HG02678 (cell line): ENCODE data around the gene RNU11.
"Not testable (repeated sequence)": the region's sequence is repeated elsewhere in the genome, so short reads cannot be mapped to it uniquely, and the experiment has no call there.

Experiments
- ATAC-seq: cut with Tn5 transposase; IDR thresholded peaks from one replicate; pipeline ENCODE4 v1.9.1; 2021; ENCODE audit warnings: mild to moderate bottlenecking, moderate library complexity; ENCODE audit not compliant: unreplicated experiment

RNU11 gene

DNA sequence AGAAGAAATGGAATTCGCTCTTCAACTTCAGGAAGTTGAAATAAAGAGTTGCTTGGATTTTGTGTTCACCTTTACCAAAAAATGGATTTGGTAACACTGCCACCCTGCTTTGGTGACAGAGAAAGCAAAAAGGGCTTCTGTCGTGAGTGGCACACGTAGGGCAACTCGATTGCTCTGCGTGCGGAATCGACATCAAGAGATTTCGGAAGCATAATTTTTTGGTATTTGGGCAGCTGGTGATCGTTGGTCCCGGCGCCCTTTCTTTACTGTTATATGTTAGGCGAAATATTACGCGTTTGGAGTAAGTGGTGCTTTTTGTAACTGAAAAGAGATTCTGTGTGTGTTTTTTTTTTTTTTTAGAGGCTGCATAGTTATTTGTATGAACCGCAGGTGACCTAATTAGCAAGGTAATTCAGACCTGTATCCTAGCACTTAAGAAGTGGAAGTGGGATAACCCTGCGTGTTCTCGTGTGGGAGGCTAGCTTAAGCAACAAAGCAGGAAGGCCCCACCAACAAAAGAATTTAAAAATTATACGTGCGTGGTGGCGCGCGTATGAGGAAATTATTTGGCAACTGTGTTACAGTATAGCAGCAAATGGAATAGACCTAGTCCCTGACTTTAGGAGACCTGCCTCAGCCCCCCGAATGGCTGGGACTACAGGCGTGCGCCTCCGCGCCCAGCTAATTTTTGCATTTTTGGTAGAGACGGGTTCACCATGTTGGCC, at the start of gene RNU11:
RNU11 (plus strand) TSS at position 127 of the 725 bp plus-strand sequence.
- peak; percentile 61 for ATAC-seq

DNA sequence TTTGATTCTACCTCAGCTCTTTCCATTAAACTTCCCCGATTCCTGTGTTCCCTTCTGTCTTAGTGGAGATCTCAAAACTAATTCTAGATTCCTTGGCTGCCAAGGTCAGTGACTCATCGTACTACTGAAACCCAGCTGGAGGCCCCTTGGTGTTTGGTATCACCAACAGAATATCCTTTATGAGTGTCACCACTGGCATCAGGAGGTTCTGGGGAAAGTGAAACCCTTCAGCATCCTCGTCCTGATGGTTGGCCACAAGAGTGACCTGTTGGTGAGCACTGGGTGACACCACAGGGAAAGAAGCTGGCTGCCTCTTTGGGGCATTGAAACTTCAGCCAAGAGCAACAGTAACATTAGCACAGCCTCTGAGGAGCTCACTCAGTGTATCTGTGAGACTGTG, 46.7 kb upstream of the RNU11 start:
- ATAC-seq = no peak

DNA sequence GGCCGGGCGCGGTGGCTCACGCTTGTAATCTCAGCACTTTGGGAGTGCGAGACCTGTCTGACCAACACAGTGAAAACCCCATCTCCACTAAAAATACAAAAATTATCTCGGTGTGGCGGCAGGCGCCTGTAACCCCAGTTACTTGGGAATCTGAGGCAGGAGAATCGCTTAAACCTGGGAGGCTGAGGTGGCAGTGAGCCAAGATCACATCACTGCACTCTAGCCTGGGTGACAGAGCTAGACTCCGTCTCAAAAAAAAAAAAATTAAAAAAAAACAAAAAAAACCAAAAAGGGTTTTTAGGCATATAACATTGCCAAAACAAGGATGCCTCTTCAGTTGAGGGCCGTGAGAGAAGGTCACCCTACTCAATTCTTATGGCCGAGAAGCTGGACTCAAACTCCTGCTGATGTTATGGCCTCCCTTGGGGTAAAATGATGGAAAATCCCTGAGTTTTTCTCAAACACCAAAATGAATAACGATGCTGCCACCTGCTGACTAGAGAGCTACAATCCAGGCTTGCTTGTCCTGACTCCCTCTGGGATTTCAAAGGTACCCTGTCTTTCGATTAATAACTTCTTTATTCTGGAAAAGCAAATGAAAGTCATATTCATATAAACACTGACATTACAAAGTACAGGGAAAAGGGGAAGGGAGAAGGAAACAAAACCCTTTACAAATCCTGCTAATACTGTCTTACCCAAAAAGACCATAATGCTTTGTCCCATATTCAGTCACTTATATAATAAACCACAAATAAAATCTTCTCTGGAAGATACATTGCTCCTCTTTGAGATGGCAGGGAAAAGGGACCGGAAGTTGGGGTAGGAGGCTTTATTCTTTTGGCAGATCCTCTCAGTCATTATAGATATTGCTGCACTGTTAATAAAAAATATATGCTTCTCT, 45.6 kb upstream of the RNU11 start:
- ATAC-seq = no peak

DNA sequence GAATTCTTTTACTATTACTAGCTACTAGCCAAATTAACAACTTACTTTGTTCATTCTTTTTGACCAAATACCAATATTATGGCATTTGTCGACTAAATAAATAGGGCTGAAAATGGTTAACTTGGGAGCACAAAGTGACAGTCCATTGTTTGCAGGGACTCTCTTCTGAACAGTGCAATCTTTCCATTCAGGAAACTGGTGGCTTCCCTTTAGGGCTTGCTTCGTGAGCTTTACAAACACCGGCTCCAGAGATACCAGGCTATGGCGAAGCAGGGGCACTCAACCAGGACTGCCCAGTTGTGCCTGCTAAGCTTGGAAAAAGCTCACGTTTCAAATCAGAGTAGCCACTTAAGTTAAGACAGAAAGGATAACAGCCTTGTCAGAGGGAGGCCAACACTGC, 44.0 kb upstream of the RNU11 start:
- no peak for ATAC-seq

DNA sequence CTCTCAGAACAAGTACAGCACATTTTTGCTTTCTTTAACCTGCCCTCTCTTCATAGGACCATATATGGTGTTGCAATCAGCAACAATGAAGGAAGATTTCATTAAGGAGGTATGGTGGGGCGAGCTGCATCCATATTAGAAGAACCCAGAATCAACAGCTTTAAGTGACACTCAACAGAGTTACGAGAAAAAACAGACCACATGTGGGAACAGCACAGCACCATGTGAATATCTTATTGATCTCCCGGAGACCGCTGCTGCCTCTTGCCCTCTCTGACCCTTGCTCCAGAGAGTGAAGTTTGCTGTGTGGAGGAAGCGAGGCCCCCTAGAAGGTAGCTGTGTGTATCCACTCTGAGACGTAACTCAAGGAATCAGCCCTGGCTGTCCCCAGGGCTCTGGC, 43.4 kb upstream of the RNU11 start:
- ATAC-seq = no peak

DNA sequence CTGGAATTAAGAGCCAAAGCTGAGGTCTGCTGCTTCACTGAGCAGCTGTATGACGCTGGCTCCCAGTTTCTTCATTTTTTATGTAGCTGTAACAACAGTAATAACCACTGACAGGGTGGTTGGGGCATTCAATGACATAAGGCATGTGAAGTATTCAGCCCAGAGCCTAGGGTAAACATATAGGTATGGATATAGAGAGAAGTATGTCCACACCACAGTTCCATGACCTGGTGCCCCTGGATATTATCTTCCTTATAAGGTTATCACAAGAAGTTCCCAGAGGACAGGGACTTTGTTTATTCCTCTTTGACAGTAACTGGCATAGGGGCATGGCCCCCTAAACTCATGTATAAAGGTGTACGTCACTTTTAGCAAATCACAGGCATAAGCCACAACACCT, 41.6 kb upstream of the RNU11 start:
- no peak for ATAC-seq

DNA sequence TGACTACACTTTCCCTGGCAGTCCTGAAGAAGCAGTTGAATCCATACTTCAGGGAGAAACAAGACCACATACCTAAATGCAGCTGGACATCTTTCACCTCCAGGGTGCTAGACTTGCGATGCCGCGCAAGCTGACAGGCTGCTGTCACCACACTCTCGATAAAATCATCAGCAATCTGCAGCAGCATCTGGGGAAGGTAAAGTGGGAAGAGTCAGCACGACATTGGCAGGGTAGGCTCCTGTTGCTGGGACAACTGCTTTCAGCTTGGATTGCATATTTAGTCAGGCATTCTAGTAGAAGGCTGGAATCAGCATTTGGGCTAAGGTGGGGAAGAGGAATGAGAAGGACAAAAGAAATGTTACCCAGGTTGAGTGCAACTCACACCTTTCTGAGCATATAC, 35.2 kb upstream of the RNU11 start:
- ATAC-seq = no peak

DNA sequence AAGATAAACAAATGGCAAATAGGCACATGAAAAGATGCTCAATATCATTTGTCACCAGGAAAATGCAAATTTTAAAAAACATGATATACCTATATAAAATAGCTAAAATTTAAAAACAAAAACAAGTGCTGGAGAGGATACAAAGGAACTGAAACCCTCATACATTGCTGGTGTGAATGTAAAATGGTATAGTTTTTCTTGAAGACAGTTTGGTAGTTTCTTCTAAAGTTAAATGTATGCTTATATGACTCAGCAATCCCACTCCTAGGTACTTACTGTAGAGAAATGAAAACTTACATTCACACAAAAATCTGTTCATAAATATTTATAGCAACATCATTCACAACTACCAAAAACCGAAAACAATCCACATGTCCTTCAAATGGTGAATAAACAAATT, 16.7 kb upstream of the RNU11 start:
- ATAC-seq = no peak

DNA sequence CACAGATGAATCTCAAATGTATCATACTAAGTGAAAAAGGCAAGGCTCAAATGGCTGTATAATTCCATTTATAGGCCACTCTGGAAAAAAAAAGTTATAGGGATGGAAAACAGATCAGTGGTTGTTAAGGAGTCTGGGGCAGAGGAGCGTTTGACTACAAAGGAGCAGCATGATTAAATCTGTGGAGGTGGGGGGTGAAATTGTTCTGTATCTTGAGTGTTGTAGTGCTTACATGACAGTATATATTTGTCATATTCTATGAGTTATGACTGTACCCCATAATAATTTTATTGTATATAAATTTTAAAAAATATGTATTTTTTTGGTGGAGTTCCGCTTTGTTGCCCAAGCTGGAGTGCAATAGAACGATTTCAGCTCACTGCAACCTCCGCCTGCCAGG, 15.8 kb upstream of the RNU11 start:
- ATAC-seq = no peak

DNA sequence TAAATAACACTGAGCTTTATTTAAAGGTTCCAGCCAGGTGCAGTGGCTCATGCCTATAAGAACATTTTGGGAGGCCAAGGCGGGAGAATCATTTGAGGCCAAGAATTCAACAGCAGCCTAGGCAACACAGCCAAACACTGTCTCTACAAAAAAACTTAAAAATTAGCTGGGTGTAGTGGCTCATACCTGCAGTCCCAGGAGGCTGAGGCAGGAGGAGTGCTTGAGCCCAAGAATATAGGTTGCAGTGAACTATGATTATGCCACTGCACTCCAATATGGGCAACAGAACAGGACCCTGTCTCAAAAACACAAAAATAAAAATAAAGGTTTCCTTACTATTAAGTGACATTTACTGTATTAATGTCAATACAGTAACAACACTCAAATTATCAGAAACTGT, 7.6 kb upstream of the RNU11 start:
- no peak for ATAC-seq

DNA sequence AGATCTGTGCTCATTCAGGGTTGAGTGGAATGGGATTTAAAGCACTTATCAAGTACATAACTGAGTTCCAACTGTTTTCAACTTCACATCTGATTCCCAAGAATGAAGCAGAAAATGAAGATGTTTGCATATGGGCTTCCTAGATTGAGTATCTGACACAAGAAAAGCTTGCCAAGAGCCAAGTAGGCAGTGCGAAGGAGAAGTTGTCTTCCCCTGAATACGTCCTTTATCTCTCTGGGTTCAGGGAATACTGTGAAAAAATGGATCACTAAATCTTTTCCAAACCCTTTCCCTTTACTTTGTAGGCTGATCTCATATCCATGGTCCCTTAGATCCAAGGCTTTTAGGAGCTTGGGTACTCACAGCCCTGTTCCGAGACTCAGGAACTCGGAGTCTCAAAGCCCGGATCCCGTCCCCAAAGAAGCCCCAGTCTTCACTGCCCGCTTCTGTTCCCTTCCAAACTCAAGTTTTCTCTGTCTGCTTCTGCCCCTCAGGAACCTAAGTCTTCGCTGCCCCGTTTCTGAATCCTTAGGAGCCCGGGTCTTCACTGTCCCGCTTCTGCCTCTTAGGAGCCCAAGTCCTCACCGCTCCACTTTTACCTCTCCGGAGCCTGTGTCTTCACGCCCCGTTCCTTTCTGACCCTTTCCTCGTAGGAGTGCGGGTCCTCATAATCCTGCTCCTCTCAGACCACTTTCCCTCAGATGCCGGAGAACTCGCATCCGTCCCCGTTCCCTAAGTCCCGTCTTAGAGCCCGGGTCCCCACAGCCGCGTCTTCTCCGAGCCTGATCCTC, 6.1 kb upstream of the RNU11 start:
- ATAC-seq = peak; percentile 6

DNA sequence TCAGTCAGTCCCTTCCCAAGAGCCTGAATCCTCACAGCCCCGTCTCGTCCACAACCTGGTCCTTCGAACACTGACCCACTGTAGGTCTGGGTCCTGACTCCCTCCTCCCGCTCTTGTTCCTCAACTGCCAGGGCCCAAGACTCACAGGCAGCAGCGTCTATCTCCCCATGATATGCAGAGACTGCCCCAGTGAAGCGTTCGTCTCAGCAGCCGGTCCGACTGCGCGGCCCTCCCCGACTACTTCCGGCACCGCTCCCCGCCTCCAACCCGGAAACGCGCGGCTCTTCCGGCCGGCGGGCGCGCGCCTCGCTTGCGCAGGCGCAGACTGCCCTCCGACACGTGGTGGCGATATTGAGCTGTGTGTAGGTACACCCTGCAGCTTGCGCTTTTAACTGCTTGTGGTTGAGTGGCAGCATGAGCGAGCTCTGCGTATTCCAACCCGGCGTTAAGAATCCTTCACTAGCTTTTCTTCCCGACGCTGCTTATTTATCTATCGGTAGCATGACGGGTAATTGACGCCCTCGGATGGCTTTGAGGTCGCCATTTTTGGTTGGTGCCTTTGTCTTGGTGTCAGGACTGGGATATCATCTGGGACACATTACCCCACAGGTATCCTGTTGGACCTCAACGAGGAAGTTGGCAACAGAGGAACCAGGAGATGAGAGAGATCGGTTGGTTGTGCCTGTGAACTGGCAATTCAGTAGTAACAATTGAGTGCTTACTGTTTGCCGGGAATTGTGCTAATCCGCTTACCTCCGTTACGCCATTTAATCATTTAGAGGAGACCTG, 5.4 kb upstream of the RNU11 start, which contains the start of gene TAF12:
TAF12 (minus strand) TSS at position 221 of the 789 bp plus-strand sequence. CDS start 20,986 bp downstream, outside the sequence.
- ATAC-seq = peak; percentile 87

DNA sequence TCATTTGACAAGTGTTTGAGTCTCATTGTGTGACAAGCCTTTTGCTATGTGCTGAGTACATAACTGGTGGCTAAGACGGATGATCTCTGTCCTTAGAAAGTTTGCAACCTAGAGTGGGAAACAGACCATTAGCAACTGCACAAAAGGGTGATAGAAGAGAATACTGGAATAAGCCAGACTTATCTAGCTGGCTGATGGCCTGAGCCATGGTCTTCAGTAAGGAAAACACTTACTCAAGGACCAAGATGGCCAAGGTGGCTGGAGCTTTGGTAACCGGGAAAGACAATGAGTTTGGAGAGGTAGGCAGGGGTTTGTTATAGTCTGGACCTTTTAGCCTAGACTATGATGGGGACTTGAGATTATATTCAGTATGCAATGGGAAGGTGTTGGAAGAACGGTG, 3.9 kb upstream of the RNU11 start:
- ATAC-seq = no peak

DNA sequence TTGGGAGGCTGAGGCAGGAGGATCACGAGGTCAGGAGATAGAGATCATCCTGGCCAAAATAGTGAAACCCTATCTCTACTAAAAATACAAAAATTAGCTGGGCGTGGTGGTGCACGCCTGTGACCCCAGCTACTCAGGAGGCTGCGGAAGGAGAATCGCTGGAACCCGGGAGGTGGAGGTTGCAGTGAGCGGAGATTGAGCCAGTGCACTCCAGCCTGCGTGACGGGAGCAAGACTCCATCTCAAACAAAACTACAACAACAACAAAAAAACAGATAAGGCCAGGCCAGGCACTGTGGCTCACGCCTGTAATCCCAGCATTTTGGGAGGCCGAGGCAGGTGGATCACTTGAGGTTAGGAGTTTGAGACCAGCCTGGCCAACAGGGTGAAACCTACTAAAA, 3.0 kb upstream of the RNU11 start:
- ATAC-seq = not testable (repeated sequence)

DNA sequence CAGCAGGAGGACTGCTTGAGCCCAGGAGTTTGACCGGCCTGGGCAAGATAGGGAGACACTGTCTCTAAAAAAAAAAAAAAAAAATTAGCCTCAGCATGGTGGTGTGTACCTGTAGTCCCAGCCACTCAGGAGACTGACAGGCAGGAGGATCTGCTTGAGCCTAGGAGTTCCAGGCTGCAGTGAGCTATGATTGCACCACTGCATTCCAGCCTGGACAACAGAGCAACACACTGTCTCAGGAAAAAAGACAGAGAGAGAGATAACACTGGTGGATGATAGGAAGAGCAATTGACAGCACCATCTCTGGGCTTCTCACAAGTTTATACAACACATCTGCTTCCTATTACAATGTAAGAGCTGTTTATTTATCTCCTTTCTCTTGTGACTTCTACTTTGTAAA, 2.4 kb upstream of the RNU11 start:
- no peak for ATAC-seq

DNA sequence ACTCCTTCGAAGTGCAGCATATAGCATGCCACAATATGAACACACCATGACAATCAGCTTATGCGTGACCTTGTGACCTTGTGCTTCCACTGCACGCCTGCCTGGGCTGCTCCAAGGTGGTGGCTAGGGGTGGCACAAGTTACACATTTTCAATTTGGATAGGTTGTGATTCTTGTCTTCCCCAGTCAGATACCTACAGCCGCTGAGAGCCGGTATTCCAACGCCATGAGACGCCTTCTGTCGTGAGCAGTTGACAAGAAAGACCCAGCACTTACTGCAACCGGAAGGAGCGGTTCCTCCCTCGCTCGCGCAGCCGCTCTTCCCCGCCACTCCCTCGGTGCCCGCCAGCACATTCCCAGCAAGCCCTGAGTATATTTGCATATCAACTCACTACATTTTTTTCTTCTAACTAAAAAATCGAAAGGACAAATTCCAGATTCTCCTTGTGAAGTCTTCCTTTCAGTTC, 359 bp upstream of the RNU11 start:
- ATAC-seq = peak; percentile 72

DNA sequence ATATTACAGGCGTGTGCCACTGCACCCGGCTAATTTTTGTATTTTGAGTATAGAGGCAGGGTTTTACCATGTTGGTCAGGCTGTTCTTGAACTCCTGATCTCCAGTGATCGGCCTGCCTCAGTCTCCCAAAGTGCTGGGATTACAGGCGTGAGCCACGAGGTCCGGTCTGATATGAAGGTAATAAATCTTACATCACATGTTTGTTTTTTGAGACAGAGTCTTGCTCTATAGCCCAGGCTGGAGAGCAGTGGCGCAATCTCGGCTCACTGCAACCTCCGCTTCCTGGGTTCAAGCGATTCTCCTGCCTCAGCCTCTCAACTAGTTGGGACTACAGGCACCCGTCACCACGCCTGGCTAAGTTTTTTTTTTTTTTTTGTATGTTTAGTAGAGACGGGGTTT, 4.7 kb downstream of the RNU11 start:
- not testable (repeated sequence) for ATAC-seq

DNA sequence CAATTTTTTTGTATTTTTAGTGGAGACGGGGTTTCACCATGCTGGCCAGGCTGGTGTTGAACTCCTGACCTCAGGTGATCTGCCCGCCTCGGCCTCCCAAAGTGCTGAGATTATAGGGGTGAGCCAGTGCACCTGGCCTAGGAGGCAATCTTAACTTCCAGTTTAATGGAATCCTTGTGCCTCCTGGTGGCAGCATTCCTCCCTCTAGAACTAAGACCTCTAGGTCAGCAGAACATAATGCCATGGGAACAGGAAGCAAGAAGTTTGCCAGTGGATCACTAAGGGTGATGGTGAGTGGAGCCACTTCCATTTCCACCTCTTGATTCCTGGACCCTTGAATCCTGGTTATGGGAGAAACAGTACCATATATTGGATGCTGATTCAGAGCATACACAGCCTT, 5.5 kb downstream of the RNU11 start:
- not testable (repeated sequence) for ATAC-seq

DNA sequence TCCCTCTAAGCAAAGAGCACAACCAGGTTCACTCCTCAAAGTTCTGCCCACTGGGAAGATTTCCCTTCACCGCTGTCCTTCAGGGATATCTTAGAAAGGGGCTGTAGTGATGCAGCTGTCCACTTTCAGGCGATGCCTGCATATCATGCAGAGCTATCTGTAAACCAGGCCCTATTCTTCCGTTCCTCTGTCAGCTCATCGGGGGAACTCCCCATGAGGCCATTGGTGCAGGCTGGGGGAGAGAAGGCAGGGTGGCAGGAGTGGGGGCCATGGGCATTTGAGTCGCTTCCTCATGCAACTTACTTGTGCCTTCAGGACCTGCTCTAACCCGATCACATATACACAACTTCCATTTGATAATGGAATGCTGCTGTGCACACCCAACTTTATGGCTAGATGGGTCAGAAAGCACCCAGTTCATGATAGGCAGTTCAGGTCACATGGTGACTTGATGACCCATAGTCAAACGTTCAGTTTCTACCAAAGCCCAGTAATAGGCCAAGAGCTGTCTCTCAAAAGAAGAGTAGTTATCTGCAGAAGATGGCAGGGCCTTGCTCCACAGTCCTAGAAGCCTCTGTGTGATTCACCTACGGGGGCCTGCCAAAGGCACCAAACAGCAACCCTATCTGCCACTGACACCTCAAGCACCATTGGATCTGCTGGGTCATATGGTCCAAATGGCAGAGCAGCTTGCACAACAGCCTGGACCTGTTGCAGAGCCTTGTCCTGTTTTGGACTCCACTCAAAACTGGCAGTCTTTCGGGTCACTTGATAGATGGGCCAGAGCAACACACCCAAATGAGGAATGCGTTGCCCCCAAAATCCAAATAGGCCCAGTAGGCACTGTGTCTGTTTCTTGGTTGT, 7.3 kb downstream of the RNU11 start:
- not testable (repeated sequence) for ATAC-seq
